ENCODE measurements around the gene EPM2AIP1.

EPM2AIP1 gene

DNA sequence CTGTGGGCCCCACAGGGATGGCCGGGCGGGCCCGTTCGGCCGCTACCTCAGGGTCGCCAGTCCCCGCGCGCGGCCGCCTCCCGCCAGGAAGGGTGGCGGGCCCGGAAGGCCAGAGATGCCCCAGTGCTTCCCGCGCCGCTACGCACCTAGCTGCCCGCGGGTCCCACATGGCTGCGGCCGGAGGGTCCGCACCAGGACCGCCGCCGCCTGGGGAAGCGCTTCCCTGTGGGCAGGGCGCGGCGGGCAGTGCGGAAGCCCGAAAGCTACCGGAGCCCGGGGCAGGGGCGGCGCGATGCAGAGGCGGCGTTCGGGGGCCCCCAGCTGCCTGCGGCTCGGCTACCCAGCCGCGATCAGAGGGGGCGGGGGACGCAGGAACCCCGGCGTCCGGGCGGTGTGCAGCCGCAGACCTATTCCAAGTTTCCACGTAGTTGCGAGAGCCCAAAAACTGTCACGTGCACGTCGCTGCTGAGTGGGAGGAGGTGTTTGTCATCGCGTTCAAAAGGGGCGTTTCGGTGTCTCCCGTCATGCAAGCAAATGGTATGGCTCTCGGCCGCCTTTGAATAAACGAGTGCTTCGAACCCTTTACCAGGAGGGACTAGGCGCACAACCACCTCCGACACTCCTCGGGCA lies 48.2 kb downstream of the EPM2AIP1 start, which contains the start of gene TRANK1:
TSS of gene TRANK1 (minus strand) at position 414 of the 630 bp plus-strand sequence. CDS start at position 169, 245 bp downstream.
- DNase-seq, result peak; percentile 95

GRCh38 chr3:36944012-36944640 lies 48.8 kb downstream of the EPM2AIP1 start:
- DNase-seq, result peak; percentile 67

DNA sequence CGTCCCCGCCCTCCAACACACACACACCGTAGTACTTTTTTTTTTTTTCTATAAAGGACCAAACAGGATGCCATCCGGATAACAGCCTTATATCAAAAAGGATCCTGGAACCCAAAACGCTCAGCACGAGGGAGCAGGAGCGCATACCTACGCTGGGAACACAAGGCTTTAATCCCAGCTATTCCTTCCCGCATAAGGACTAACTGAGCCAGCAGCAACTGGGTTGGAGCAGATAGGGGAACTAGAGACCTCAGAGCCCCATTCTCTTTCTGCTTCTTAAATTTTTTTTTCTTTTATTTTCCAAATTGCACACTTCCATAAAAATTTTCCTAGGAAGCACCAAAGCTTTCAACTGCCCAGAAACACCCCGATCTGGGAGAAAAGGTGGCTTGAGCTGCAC lies 49.3 kb downstream of the EPM2AIP1 start:
- DNase-seq, result no peak

DNA sequence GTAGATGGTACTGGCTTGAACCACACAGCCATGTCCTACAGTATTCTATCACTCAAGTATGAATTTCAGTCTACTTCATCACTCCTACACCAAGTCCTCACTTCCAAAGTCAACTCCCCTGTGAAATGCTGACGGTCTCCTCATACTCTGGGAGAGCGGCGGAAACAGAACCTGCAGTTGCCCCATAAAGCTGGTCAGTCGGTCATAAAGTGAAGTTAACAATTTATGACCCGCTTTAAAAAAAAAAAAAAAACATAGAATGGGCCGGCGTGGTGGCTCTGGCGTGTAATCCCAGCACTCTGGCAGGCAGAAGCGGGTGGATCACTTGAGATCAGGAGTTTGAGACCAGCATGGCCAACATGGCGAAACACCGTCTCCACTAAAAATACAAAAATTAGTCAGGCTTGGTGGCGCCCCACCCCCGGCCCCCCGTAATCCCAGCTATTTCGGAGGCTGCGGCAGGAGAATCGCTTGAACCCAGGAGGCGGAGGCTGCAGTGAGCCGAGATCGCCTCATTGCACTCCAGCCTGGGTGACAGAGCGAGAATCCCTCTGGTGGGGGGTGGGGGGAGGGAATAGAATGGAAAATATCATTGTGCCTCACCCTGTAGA lies 50.2 kb downstream of the EPM2AIP1 start:
- DNase-seq, result no peak

GRCh38 chr3:36941658-36942057 lies 51.3 kb downstream of the EPM2AIP1 start:
- DNase-seq, result no peak

- no peak for DNase-seq
Measured at GRCh38 chr3:36941162-36941561, 51.8 kb downstream of the EPM2AIP1 start.

DNA sequence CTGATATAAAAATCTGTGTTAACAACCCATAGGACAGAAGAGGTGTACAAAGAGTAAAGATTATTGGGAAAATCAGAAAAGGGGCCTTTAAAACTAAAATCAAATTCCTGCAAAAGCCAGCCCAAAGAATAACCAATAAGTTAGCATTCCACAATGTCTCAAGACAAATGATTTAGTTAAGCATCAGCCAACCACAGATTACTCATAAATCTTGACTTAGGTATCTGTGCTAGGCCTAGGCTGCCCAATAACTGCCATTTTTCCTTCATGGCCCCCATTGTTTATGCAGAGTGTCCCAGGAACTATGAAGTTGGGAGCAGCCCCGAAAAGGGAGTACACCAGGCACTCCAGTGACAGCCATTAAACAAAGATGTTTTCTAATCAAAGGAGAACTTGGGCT lies 55.4 kb downstream of the EPM2AIP1 start:
- no peak for DNase-seq
